WTC11 (cell line): ENCODE data around the gene WWOX. TPM values are rescaled to one million over a fixed set of nuclear protein-coding genes. Genes with fewer than 3 reads are reported as not detected.

Source experiments
- ATAC-seq: fragments of 200-7000 bp; cut with Tn5 transposase; 2 replicates; pipeline ENCODE4 v1.10.0; 2021; ENCODE audit warnings: mild to moderate bottlenecking, moderate library complexity
- CTCF ChIA-PET: fragments of 300-600 bp; sonication (Branson Sonifier 250); formaldehyde crosslinking; loops from one replicate; lab custom pipeline; 2021; ENCODE audit warnings: antibody characterized with exemption; lab: Charles Lee
- POLR2A ChIA-PET: fragments of 350-600 bp; sonication (Branson Sonifier 250); formaldehyde crosslinking; loops from one replicate; lab custom pipeline; 2021; ENCODE audit warnings: antibody characterized with exemption; lab: Charles Lee
- DNase-seq: peaks from one replicate; pipeline ENCODE4 v3.0.0; 2021; ENCODE audit warnings: low spot score
- H3K27ac Mint-ChIP-seq: 2 replicates; pipeline ENCODE4 v1.8.0; 2021; ENCODE audit warnings: mixed read lengths
- H3K27me3 Mint-ChIP-seq: 2 replicates; pipeline ENCODE4 v1.8.0; 2021; ENCODE audit warnings: low read depth, mild to moderate bottlenecking, moderate library complexity, mixed read lengths
- H3K36me3 Mint-ChIP-seq: 2 replicates; pipeline ENCODE4 v1.8.0; 2021; ENCODE audit warnings: mixed read lengths
- H3K4me1 Mint-ChIP-seq: 2 replicates; pipeline ENCODE4 v1.8.0; 2022; ENCODE audit warnings: mixed read lengths
- H3K4me3 Mint-ChIP-seq: 2 replicates; pipeline ENCODE4 v1.8.0; 2021; ENCODE audit warnings: mild to moderate bottlenecking, moderate library complexity, mixed read lengths
- H3K9me3 Mint-ChIP-seq: 2 replicates; pipeline ENCODE4 v1.8.0; 2021; ENCODE audit warnings: mixed read lengths
- CREM ChIP-seq: sonication (generic); formaldehyde crosslinking; IDR thresholded peaks from 2 replicates; pipeline ENCODE4 v1.8.1; 2022; ENCODE audit warnings: mild to moderate bottlenecking, missing genetic modification reagents, moderate library complexity
- ELF4 ChIP-seq: sonication (generic); formaldehyde crosslinking; IDR thresholded peaks from 2 replicates; pipeline ENCODE4 v1.8.1; 2022; ENCODE audit warnings: low read depth, mild to moderate bottlenecking, moderate library complexity, missing genetic modification reagents
- EMX1 ChIP-seq: fragments of 250-450 bp; sonication (Bioruptor Pico); IDR thresholded peaks from 2 replicates; pipeline ENCODE4 v1.8.0; 2021; ENCODE audit warnings: mild to moderate bottlenecking
- HMGA2 ChIP-seq: fragments of 250-450 bp; sonication (Bioruptor Pico); IDR thresholded peaks from 2 replicates; pipeline ENCODE4 v1.4.0; 2021; ENCODE audit warnings: mild to moderate bottlenecking, moderate library complexity
- NFE2L1 ChIP-seq: sonication (generic); formaldehyde crosslinking; IDR thresholded peaks from 2 replicates; pipeline ENCODE4 v1.8.1; 2023; ENCODE audit warnings: missing genetic modification reagents
- ZBTB21 ChIP-seq: sonication (generic); formaldehyde crosslinking; IDR thresholded peaks from 2 replicates; pipeline ENCODE4 v1.8.1; 2023; ENCODE audit warnings: mild to moderate bottlenecking, missing genetic modification reagents, borderline replicate concordance
- ZNF317 ChIP-seq: sonication (generic); formaldehyde crosslinking; IDR thresholded peaks from 2 replicates; pipeline ENCODE4 v1.8.1; 2023; ENCODE audit warnings: low read depth, mild to moderate bottlenecking, moderate library complexity, missing genetic modification reagents, borderline replicate concordance
- ZNF423 ChIP-seq: fragments of 250-450 bp; sonication (Bioruptor Pico); IDR thresholded peaks from 2 replicates; pipeline ENCODE4 v2.1.2; 2022; ENCODE audit warnings: mild to moderate bottlenecking, moderate library complexity
- ZNF671 ChIP-seq: fragments of 250-450 bp; sonication (Bioruptor Pico); IDR thresholded peaks from 2 replicates; pipeline ENCODE4 v1.8.0; 2021; ENCODE audit warnings: mild to moderate bottlenecking
- total RNA-seq: library from RNA; stranded (reverse); gene quantifications from 3 replicates; pipeline ENCODE4 v1.2.3, GENCODE V29; 2021
- TF ChIP-seq, protein P1 (sequence below): sonication (generic); formaldehyde crosslinking; IDR thresholded peaks from 2 replicates; pipeline ENCODE4 v1.8.1; 2023; ENCODE audit warnings: mild to moderate bottlenecking, missing genetic modification reagents, moderate library complexity
- TF ChIP-seq, protein P2 (sequence below): sonication (generic); formaldehyde crosslinking; IDR thresholded peaks from 2 replicates; pipeline ENCODE4 v1.8.1; 2022; ENCODE audit warnings: mild to moderate bottlenecking, moderate library complexity, missing genetic modification reagents
- TF ChIP-seq, protein P3 (sequence below): sonication (generic); formaldehyde crosslinking; IDR thresholded peaks from 2 replicates; pipeline ENCODE4 v1.8.1; 2022; ENCODE audit warnings: missing genetic modification reagents, borderline replicate concordance
- TF ChIP-seq, protein P4 (sequence below): sonication (generic); formaldehyde crosslinking; IDR thresholded peaks from 2 replicates; pipeline ENCODE4 v1.8.0; 2023; ENCODE audit warnings: mild to moderate bottlenecking, missing genetic modification reagents
- TF ChIP-seq, protein P5 (sequence below): sonication (generic); formaldehyde crosslinking; IDR thresholded peaks from 2 replicates; pipeline ENCODE4 v1.8.1; 2023; ENCODE audit warnings: mild to moderate bottlenecking, moderate library complexity, missing genetic modification reagents
- TF ChIP-seq, protein P6 (sequence below): fragments of 250-450 bp; sonication (Bioruptor Pico); IDR thresholded peaks from 2 replicates; pipeline ENCODE4 v1.9.0; 2021; ENCODE audit warnings: moderate library complexity, mild to moderate bottlenecking, inconsistent platforms, borderline replicate concordance
- TF ChIP-seq, protein P7 (sequence below): fragments of 250-450 bp; sonication (Bioruptor Pico); IDR thresholded peaks from 2 replicates; pipeline ENCODE4 v1.9.0; 2021; ENCODE audit warnings: mild to moderate bottlenecking
- TF ChIP-seq, protein P8 (sequence below): sonication (generic); formaldehyde crosslinking; IDR thresholded peaks from 2 replicates; pipeline ENCODE4 v1.8.0; 2023; ENCODE audit warnings: missing genetic modification reagents, mild to moderate bottlenecking, borderline replicate concordance

The WWOX gene
- total RNA-seq, 1 experiment from 2014 or later: 15.7 TPM

DNA sequence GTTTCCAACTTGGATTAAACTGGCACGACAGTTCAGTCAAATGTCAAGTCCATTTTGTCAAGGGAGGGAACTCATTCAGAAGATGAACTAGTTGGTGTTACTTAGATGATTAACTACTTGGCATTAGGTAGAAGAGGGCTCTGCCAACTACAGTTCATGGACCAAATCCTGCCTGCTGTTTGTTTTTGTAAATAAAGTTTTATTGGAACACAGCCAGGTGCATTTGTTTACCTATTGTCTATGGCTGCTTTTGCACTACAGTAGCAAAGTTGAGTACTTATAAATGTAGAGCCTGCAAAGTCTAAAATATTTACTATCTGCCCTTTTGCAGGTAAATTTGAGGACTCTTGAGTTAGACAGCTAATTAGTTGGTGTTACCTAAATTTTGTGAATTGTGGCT is 1091.1 kb downstream of the WWOX start (continued):
- TF ChIP-seq, protein P1, sequence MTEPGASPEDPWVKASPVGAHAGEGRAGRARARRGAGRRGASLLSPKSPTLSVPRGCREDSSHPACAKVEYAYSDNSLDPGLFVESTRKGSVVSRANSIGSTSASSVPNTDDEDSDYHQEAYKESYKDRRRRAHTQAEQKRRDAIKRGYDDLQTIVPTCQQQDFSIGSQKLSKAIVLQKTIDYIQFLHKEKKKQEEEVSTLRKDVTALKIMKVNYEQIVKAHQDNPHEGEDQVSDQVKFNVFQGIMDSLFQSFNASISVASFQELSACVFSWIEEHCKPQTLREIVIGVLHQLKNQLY: no peak
- TF ChIP-seq, protein P2, sequence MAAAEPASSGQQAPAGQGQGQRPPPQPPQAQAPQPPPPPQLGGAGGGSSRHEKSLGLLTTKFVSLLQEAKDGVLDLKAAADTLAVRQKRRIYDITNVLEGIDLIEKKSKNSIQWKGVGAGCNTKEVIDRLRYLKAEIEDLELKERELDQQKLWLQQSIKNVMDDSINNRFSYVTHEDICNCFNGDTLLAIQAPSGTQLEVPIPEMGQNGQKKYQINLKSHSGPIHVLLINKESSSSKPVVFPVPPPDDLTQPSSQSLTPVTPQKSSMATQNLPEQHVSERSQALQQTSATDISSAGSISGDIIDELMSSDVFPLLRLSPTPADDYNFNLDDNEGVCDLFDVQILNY (CRISPR knock-in tag): no peak
- TF ChIP-seq NFE2L1 (CRISPR knock-in tag): no peak

DNA sequence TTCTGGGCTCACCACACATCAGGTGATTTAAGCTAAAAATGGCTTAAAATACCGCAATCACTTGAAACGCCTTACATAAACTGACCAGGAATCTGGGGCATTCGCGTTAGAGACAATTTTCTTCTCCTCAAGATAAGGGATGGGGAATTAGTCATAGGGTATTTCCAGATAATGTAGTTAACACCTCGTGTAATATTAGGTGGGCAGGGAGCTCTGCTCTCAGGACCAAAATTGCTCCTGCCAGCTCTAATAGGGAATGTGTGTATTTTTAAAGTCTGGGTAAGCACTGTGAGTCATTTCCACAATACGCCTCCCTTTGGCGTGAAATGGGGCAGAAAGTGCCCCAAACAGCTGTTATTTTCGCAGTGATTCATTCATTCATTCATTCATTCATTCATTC is 1092.5 kb downstream of the WWOX start:
- no peak overlapping the region for H3K4me3 Mint-ChIP-seq
- ATAC-seq (no peak), DNase-seq (no peak)
- ChIA-PET POLR2A (no interaction called here), CTCF (interaction anchor here (0.6 kb wide), 1 partner anchor 12 kb away, joined by 3 read pairs; no protein-coding TSS in a partner anchor)
- H3K27ac Mint-ChIP-seq: no peak overlapping the region
- no peaks in the 10 kb centered on the region for H3K27me3 Mint-ChIP-seq
- peaks cover 26% of the 10 kb centered on the region for H3K4me1 Mint-ChIP-seq
- TF ChIP-seq, protein P3, sequence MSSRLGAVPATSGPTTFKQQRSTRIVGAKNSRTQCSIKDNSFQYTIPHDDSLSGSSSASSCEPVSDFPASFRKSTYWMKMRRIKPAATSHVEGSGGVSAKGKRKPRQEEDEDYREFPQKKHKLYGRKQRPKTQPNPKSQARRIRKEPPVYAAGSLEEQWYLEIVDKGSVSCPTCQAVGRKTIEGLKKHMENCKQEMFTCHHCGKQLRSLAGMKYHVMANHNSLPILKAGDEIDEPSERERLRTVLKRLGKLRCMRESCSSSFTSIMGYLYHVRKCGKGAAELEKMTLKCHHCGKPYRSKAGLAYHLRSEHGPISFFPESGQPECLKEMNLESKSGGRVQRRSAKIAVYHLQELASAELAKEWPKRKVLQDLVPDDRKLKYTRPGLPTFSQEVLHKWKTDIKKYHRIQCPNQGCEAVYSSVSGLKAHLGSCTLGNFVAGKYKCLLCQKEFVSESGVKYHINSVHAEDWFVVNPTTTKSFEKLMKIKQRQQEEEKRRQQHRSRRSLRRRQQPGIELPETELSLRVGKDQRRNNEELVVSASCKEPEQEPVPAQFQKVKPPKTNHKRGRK: no peak
- TF ChIP-seq ZNF317 (CRISPR knock-in tag) (no peak), ZNF671 (CRISPR knock-in tag) (no peak), HMGA2 (CRISPR knock-in tag) (no peak), CREM (CRISPR knock-in tag) (no peak), EMX1 (CRISPR knock-in tag) (no peak), ZNF423 (CRISPR knock-in tag) (no peak), ZBTB21 (CRISPR knock-in tag) (no peak), ELF4 (CRISPR knock-in tag) (no peak)
- TF ChIP-seq, protein P4, sequence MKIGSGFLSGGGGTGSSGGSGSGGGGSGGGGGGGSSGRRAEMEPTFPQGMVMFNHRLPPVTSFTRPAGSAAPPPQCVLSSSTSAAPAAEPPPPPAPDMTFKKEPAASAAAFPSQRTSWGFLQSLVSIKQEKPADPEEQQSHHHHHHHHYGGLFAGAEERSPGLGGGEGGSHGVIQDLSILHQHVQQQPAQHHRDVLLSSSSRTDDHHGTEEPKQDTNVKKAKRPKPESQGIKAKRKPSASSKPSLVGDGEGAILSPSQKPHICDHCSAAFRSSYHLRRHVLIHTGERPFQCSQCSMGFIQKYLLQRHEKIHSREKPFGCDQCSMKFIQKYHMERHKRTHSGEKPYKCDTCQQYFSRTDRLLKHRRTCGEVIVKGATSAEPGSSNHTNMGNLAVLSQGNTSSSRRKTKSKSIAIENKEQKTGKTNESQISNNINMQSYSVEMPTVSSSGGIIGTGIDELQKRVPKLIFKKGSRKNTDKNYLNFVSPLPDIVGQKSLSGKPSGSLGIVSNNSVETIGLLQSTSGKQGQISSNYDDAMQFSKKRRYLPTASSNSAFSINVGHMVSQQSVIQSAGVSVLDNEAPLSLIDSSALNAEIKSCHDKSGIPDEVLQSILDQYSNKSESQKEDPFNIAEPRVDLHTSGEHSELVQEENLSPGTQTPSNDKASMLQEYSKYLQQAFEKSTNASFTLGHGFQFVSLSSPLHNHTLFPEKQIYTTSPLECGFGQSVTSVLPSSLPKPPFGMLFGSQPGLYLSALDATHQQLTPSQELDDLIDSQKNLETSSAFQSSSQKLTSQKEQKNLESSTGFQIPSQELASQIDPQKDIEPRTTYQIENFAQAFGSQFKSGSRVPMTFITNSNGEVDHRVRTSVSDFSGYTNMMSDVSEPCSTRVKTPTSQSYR: no peak
- TF ChIP-seq, protein P5, sequence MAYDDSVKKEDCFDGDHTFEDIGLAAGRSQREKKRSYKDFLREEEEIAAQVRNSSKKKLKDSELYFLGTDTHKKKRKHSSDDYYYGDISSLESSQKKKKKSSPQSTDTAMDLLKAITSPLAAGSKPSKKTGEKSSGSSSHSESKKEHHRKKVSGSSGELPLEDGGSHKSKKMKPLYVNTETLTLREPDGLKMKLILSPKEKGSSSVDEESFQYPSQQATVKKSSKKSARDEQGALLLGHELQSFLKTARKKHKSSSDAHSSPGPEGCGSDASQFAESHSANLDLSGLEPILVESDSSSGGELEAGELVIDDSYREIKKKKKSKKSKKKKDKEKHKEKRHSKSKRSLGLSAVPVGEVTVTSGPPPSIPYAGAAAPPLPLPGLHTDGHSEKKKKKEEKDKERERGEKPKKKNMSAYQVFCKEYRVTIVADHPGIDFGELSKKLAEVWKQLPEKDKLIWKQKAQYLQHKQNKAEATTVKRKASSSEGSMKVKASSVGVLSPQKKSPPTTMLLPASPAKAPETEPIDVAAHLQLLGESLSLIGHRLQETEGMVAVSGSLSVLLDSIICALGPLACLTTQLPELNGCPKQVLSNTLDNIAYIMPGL (CRISPR knock-in tag): no peak
- TF ChIP-seq, protein P6, sequence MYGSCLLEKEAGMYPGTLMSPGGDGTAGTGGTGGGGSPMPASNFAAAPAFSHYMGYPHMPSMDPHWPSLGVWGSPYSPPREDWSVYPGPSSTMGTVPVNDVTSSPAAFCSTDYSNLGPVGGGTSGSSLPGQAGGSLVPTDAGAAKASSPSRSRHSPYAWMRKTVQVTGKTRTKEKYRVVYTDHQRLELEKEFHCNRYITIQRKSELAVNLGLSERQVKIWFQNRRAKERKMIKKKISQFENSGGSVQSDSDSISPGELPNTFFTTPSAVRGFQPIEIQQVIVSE (CRISPR knock-in tag): no peak
- TF ChIP-seq, protein P7, sequence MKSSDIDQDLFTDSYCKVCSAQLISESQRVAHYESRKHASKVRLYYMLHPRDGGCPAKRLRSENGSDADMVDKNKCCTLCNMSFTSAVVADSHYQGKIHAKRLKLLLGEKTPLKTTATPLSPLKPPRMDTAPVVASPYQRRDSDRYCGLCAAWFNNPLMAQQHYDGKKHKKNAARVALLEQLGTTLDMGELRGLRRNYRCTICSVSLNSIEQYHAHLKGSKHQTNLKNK (CRISPR knock-in tag): no peak
- TF ChIP-seq, protein P8, sequence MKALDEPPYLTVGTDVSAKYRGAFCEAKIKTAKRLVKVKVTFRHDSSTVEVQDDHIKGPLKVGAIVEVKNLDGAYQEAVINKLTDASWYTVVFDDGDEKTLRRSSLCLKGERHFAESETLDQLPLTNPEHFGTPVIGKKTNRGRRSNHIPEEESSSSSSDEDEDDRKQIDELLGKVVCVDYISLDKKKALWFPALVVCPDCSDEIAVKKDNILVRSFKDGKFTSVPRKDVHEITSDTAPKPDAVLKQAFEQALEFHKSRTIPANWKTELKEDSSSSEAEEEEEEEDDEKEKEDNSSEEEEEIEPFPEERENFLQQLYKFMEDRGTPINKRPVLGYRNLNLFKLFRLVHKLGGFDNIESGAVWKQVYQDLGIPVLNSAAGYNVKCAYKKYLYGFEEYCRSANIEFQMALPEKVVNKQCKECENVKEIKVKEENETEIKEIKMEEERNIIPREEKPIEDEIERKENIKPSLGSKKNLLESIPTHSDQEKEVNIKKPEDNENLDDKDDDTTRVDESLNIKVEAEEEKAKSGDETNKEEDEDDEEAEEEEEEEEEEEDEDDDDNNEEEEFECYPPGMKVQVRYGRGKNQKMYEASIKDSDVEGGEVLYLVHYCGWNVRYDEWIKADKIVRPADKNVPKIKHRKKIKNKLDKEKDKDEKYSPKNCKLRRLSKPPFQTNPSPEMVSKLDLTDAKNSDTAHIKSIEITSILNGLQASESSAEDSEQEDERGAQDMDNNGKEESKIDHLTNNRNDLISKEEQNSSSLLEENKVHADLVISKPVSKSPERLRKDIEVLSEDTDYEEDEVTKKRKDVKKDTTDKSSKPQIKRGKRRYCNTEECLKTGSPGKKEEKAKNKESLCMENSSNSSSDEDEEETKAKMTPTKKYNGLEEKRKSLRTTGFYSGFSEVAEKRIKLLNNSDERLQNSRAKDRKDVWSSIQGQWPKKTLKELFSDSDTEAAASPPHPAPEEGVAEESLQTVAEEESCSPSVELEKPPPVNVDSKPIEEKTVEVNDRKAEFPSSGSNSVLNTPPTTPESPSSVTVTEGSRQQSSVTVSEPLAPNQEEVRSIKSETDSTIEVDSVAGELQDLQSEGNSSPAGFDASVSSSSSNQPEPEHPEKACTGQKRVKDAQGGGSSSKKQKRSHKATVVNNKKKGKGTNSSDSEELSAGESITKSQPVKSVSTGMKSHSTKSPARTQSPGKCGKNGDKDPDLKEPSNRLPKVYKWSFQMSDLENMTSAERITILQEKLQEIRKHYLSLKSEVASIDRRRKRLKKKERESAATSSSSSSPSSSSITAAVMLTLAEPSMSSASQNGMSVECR: no peak
- TF ChIP-seq, all 79 proteins: peak for 0
- Mint-ChIP-seq H3K9me3 (0 out of 2 replicates have a peak, but pooled peaks cover 4% of the 10 kb centered on the region), H3K36me3 (no peaks in the 10 kb centered on the region)
